Colonic mucosa (tissue), 4 donors: Measurements from ENCODE around the gene HNRNPM. TPM values are rescaled to one million over a fixed set of nuclear protein-coding genes. Genes with fewer than 3 reads are reported as not detected.

Experiments
- DNase-seq: peaks from one replicate; pipeline ENCODE4 v3.0.0-alpha.2; 2020
- H3K27ac ChIP-seq: fragments of 200-600 bp; one replicate; pipeline ENCODE4 v1.8.0; 2021
- H3K27me3 ChIP-seq: fragments of 200-600 bp; one replicate; pipeline ENCODE4 v1.8.0; 2021
- H3K36me3 ChIP-seq: fragments of 200-600 bp; one replicate; pipeline ENCODE4 v1.8.0; 2021
- H3K4me1 ChIP-seq: fragments of 200-600 bp; one replicate; pipeline ENCODE4 v1.8.0; 2021; ENCODE audit warnings: mild to moderate bottlenecking
- H3K4me3 ChIP-seq: fragments of 200-600 bp; one replicate; pipeline ENCODE4 v1.8.0; 2021
- H3K9ac ChIP-seq, 2 donors: one replicate each; pipeline ENCODE4 v1.7.0; 2013; ENCODE audit warnings: control low read depth in 2 of 2, low read depth in 2 of 2, low read length in 2 of 2
- H3K9me3 ChIP-seq: fragments of 200-600 bp; one replicate; pipeline ENCODE4 v1.8.0; 2021
- intact Hi-C: fragments of 100-400 bp; cut with DNase I; formaldehyde crosslinking; loops from one replicate; pipeline ENCODE4 v1.14.1; 2022
- total RNA-seq, 2 donors: library from RNA; stranded (reverse); fragmentation: NEBNext Ultra II Directional in 1 of 2; extraction: Animal tissue kit (Norgen Biotek cat#: 25700) in 1 of 2; gene quantifications; one replicate each; pipeline ENCODE4 v1.2.1, GENCODE V29; 2021
- TF ChIP-seq, protein P1 (sequence below): fragments of 200-600 bp; IDR thresholded peaks from one replicate; pipeline ENCODE4 v1.8.0; 2022; ENCODE audit warnings: antibody characterized with exemption, mild to moderate bottlenecking
- donor health status: healthy.
- donor health status: DM: no; HTN: no; CAD: no.
- donor health status: DM: no; HTN: no; CAD: no.

The HNRNPM gene
- total RNA-seq, 2 donors from 2014 or later, result 122 to 339 TPM

DNA sequence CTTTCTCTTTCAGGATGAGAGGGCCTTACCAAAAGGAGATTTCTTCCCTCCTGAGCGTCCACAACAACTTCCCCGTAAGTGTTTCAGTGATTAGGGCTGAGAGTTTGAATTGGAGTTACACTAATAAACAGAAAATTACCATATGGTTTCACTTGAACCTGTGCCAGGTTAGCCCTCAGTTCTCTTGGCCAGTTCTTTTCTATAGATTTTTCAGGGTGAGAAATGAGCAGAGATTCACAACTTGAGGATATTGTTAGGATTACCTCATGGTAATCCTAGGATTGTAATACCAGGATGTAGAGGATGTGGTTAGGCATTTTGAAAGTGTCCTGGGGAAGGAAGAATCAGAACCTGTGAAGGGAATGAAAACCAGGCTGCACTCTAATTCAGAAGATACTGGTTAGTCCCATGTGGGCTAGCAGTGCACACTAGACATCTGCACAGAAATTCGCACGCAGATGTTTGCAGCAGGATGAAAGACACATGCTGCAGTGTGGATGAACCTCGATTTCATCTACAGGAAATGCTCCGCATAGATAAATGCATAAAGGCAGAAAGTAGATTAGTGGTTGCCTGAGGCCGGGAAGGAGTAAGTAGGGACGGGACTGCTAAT, 24.1 kb downstream of the HNRNPM start:
- H3K27ac ChIP-seq, result no peak overlapping the region
- no peaks in the 10 kb centered on the region for H3K9me3 ChIP-seq
- H3K36me3 ChIP-seq, result peaks cover 39% of the 10 kb centered on the region
- no peak overlapping the region for H3K4me3 ChIP-seq
- no peaks in the 10 kb centered on the region for H3K27me3 ChIP-seq
- TF ChIP-seq, protein P1, sequence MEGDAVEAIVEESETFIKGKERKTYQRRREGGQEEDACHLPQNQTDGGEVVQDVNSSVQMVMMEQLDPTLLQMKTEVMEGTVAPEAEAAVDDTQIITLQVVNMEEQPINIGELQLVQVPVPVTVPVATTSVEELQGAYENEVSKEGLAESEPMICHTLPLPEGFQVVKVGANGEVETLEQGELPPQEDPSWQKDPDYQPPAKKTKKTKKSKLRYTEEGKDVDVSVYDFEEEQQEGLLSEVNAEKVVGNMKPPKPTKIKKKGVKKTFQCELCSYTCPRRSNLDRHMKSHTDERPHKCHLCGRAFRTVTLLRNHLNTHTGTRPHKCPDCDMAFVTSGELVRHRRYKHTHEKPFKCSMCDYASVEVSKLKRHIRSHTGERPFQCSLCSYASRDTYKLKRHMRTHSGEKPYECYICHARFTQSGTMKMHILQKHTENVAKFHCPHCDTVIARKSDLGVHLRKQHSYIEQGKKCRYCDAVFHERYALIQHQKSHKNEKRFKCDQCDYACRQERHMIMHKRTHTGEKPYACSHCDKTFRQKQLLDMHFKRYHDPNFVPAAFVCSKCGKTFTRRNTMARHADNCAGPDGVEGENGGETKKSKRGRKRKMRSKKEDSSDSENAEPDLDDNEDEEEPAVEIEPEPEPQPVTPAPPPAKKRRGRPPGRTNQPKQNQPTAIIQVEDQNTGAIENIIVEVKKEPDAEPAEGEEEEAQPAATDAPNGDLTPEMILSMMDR, result no peak
- no peak for DNase-seq
- no peaks in the 10 kb centered on the region for H3K4me1 ChIP-seq
- intact Hi-C loops, result no loop called here
- no peak overlapping the region for H3K9ac ChIP-seq

DNA sequence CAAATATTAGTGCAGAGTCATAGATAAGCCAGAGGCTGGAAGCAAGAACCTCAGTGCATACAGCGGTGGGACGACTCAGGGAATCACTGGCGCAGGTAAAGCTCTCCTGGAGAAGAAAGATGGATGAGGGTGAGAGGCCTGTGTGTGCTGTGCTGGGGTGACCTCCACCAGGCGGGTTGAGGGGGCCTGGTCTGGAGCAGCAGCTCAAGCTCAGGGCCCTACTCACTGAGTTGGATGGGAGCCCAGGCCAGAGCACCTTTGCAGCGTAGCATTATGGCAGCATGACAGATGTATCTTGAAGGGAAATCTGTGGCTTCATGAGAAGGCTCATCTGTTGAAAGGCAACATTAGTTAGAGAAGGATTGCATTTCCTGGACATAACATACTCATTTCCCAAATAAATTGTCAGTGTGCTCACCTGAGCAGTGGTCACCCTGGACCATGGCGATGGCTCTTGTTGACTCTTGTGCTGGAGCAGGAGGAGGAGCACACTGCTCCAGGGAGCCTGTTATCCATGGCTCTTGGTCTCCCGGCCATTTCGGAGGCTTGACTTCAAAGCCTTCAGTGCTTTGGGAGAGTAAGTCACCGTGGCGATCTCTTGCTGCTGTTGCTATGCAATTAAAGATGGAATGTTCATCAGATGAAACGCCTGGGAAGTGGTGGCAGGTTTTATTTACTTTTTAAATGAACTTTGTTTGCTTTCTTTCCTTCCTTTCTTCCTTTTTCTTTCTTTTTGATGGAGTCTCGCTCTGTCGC, 25.0 kb downstream of the HNRNPM start:
- no peak for DNase-seq
- Histone ChIP-seq H3K4me3 (no peak overlapping the region), H3K9ac (no peak overlapping the region), H3K27ac (no peak overlapping the region), H3K27me3 (no peaks in the 10 kb centered on the region), H3K36me3 (peaks cover 34% of the 10 kb centered on the region), H3K4me1 (no peaks in the 10 kb centered on the region), H3K9me3 (no peaks in the 10 kb centered on the region)
- TF ChIP-seq, protein P1, result no peak
- intact Hi-C loops, result no loop called here

DNA sequence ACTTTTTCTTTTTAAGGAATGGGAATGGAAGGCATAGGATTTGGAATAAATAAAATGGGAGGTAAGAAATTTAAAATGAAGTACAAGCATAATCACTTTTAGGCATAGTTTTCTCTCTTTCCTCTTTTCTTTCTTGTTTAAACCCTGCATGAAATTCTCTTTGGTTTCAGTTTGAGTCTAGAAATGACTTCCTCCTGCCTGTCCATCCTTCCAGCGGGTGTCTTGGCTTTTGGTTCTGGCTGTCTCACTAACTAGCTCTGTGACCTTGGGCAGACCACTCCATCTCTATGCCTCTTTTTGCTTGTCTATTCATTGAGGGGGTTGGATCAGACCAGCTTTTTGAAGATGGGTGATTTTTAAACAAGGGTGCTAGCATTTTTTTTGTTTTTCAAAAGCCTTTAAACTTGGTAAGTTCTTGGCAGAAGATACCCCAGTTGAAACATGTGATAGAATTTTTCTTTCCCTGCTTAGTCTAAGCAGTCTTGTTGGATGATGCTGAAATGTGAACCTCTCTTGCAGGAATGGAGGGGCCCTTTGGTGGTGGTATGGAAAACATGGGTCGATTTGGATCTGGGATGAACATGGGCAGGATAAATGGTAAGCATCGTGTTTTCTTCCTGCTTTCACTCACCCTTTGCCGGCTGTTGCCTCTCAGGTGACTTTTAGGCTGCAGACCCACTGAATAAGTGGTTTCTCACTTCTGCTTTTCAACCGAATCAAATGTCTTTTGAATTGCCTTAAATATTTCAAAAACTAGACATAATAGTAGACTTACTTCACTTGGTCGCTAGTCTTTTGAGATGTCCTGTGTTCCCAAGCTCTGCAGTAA, 29.1 kb downstream of the HNRNPM start:
- DNase-seq, result no peak
- H3K27ac ChIP-seq, result no peak overlapping the region
- no peak overlapping the region for H3K9ac ChIP-seq
- H3K4me3 ChIP-seq, result no peak overlapping the region
- H3K4me1 ChIP-seq, result no peaks in the 10 kb centered on the region
- no peaks in the 10 kb centered on the region for H3K27me3 ChIP-seq
- peaks cover 23% of the 10 kb centered on the region for H3K36me3 ChIP-seq
- intact Hi-C loops, result no loop called here
- no peaks in the 10 kb centered on the region for H3K9me3 ChIP-seq
- TF ChIP-seq, protein P1, result no peak

DNA sequence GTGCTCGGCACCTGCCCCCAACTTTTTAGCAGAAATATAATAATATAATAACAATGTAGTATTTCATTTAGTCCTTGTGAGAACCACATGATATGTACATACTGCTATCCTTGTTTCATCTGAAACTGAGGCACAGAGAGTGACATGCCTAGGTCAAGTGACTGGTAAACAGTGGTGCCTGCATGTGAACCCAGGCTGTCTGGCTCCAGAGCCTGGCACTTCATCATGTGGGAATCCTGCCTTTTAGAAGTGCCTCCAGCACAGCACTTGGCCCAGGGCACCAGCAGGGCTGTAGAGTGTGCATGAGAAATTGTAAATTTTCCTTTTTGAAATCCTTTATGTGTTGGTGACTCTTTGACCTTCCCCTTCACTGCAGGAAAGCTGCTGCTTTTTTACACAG, 30.2 kb downstream of the HNRNPM start:
- TF ChIP-seq, protein P1, result no peak
- H3K4me1 ChIP-seq, result no peaks in the 10 kb centered on the region
- no peak overlapping the region for H3K9ac ChIP-seq
- no peak overlapping the region for H3K4me3 ChIP-seq
- no peak overlapping the region for H3K27ac ChIP-seq
- intact Hi-C loops, result no loop called here
- peaks cover 11% of the 10 kb centered on the region for H3K36me3 ChIP-seq
- no peak for DNase-seq
- H3K9me3 ChIP-seq, result no peaks in the 10 kb centered on the region
- no peaks in the 10 kb centered on the region for H3K27me3 ChIP-seq

DNA sequence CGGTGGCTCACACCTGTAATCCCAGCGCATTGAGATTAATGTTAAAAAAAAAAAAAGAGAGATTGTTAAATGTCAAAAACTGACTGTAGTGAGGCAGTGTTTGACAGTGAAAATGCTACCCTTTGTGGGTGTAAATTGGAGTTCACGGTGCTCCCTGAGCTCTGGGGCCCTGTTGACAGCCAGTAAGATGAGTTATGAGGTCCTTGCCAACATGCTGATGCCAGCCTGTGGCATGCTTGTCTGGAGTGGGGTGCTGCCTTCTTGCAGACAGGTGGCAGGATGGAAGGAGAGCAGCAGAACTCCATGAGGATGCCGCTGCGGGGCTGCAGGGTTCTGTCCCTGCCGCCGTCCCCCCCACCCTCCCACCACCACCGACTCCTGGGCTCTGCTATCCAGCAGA, 31.7 kb downstream of the HNRNPM start:
- Histone ChIP-seq H3K9me3 (no peaks in the 10 kb centered on the region), H3K4me1 (no peaks in the 10 kb centered on the region), H3K36me3 (peaks cover 10% of the 10 kb centered on the region), H3K4me3 (no peak overlapping the region), H3K27me3 (no peaks in the 10 kb centered on the region), H3K9ac (no peak overlapping the region), H3K27ac (no peak overlapping the region)
- no peak for DNase-seq
- TF ChIP-seq, protein P1, result no peak
- intact Hi-C loops, result no loop called here
